Limb (tissue), 2 donors: ENCODE measurements around the gene CRTAC1.

ENCODE experiments used
- DNase-seq, 2 donors: peaks; one replicate each; pipeline ENCODE4 v3.0.0-alpha.2; 2016; ENCODE audit errors: extremely low spot score in 2 of 2

The CRTAC1 gene

GRCh38 chr10:97924678-97925077 lies 105.7 kb downstream of the CRTAC1 start:
- no peak for DNase-seq

- no peak for DNase-seq
Observed at GRCh38 chr10:97923476-97923875, 106.9 kb downstream of the CRTAC1 start.

- no peak for DNase-seq
Observed at GRCh38 chr10:97923057-97923456, 107.4 kb downstream of the CRTAC1 start.

- no peak for DNase-seq
Observed at GRCh38 chr10:97922022-97922758, 108.2 kb downstream of the CRTAC1 start.

- no peak for DNase-seq
Observed at GRCh38 chr10:97921581-97922021, 108.8 kb downstream of the CRTAC1 start.

- DNase-seq = no peak
Observed at GRCh38 chr10:97920865-97921264, 109.6 kb downstream of the CRTAC1 start.

GRCh38 chr10:97919012-97919411 lies 111.4 kb downstream of the CRTAC1 start:
- no peak for DNase-seq

GRCh38 chr10:97916586-97916985 lies 113.8 kb downstream of the CRTAC1 start:
- DNase-seq = no peak

- DNase-seq = no peak
Observed at GRCh38 chr10:97915346-97916131, 114.9 kb downstream of the CRTAC1 start.

GRCh38 chr10:97914837-97915211 lies 115.6 kb downstream of the CRTAC1 start:
- peak; percentile 30 to 83 for DNase-seq

GRCh38 chr10:97914171-97914836 lies 116.1 kb downstream of the CRTAC1 start:
- no peak for DNase-seq

- no peak for DNase-seq
Observed at GRCh38 chr10:97913614-97914013, 116.8 kb downstream of the CRTAC1 start.

GRCh38 chr10:97913193-97913592 lies 117.2 kb downstream of the CRTAC1 start:
- DNase-seq = no peak

- no peak for DNase-seq
Observed at GRCh38 chr10:97911217-97911616, 119.2 kb downstream of the CRTAC1 start.

- no peak for DNase-seq
Observed at GRCh38 chr10:97910661-97911060, 119.8 kb downstream of the CRTAC1 start.

GRCh38 chr10:97907830-97908229 lies 122.6 kb downstream of the CRTAC1 start:
- no peak for DNase-seq

- no peak for DNase-seq
Observed at GRCh38 chr10:97907211-97907610, 123.2 kb downstream of the CRTAC1 start.

GRCh38 chr10:97905276-97905675 lies 125.1 kb downstream of the CRTAC1 start:
- DNase-seq = no peak

GRCh38 chr10:97904576-97904975 lies 125.8 kb downstream of the CRTAC1 start:
- DNase-seq = no peak

GRCh38 chr10:97904018-97904381 lies 126.4 kb downstream of the CRTAC1 start:
- DNase-seq = no peak

GRCh38 chr10:97903128-97904017 lies 127.0 kb downstream of the CRTAC1 start:
- DNase-seq = no peak
